RWPE1 (cell line): ENCODE measurements around the gene CCDC90B.

Experiments
- CTCF ChIA-PET: fragments of 350-600 bp; sonication (Branson Sonifier 250); formaldehyde crosslinking; extraction: SDS; loops from one replicate; lab custom pipeline; 2021; lab: Yijun Ruan, JAX
- POLR2A ChIA-PET: fragments of 400-600 bp; formaldehyde crosslinking; extraction: SDS; loops from one replicate; lab custom pipeline; 2020; ENCODE audit warnings: antibody characterized with exemption; ENCODE audit not compliant: low non-redundant PET; lab: Yijun Ruan, JAX
- DNase-seq: peaks from one replicate; pipeline ENCODE4 v3.0.0; 2012; ENCODE audit warnings: low spot score
- H3K27ac ChIP-seq: fragments of 450-650 bp; 2 replicates; pipeline ENCODE4 v1.5.1; 2017
- TF ChIP-seq, protein P1 (sequence below): fragments of 450-650 bp; conservative IDR thresholded peaks from 2 replicates; pipeline ENCODE4 v1.5.1; 2017; ENCODE audit warnings: low read depth, mild to moderate bottlenecking

CCDC90B gene

DNA sequence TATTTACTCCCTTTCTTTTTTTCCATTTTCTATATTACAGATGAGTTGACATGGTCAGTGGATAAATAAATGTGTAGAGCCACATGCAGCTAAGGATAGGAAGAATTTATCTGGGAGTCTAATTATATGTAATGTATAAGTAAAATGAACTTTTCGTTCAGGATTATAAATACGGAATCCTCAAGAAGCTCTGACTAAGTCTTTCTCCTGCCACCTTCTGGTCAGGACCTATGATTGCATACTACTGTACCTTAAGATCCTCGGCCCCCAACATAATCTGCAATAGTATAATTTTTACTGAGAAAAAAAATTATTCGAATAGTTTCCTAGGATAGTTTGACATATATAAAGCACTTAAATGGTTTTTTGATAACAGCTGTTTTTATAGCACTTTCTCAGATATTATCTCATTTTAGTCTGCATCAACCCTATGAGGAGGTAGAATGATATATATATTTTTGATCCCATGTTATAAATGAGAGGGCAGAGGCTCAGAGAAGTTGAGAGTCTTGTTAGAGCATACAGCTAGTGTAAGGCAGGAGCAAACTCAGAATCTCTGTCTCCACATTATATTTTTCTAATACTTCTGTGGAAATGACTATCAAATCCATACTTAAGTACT lies 36.1 kb downstream of the CCDC90B start:
- CTCF ChIA-PET: interaction anchor here (0.6 to 1.6 kb wide), 16 partner anchors 11 to 684 kb away, joined by 3 to 13 read pairs (median 4); partner anchors contain the start of gene DDIAS
- peak; percentile 58 for DNase-seq
- POLR2A ChIA-PET: no interaction called here
- TF ChIP-seq, protein P1, sequence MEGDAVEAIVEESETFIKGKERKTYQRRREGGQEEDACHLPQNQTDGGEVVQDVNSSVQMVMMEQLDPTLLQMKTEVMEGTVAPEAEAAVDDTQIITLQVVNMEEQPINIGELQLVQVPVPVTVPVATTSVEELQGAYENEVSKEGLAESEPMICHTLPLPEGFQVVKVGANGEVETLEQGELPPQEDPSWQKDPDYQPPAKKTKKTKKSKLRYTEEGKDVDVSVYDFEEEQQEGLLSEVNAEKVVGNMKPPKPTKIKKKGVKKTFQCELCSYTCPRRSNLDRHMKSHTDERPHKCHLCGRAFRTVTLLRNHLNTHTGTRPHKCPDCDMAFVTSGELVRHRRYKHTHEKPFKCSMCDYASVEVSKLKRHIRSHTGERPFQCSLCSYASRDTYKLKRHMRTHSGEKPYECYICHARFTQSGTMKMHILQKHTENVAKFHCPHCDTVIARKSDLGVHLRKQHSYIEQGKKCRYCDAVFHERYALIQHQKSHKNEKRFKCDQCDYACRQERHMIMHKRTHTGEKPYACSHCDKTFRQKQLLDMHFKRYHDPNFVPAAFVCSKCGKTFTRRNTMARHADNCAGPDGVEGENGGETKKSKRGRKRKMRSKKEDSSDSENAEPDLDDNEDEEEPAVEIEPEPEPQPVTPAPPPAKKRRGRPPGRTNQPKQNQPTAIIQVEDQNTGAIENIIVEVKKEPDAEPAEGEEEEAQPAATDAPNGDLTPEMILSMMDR: peak; percentile 77
- no peak overlapping the region for H3K27ac ChIP-seq

- TF ChIP-seq, protein P1: no peak
- no peak overlapping the region for H3K27ac ChIP-seq
- DNase-seq: no peak
- CTCF ChIA-PET: interaction anchor here (0.6 to 1.6 kb wide), 10 partner anchors 11 to 684 kb away, joined by 3 to 13 read pairs (median 5); partner anchors contain the start of gene DDIAS
- POLR2A ChIA-PET: no interaction called here
These were observed 36.7 kb downstream of the CCDC90B start for GRCh38 chr11:83249445-83249844.

- TF ChIP-seq, protein P1: peak; percentile 67
- peak; percentile 60 for DNase-seq
- ChIA-PET CTCF (no interaction called here), POLR2A (no interaction called here)
- H3K27ac ChIP-seq: no peak overlapping the region
These were observed 44.7 kb downstream of the CCDC90B start for GRCh38 chr11:83241291-83241946.

GRCh38 chr11:83238111-83238510 lies 48.1 kb downstream of the CCDC90B start:
- TF ChIP-seq, protein P1: no peak
- H3K27ac ChIP-seq: no peak overlapping the region
- DNase-seq: no peak
- POLR2A ChIA-PET: no interaction called here
- CTCF ChIA-PET: interaction anchor here (2.3 kb wide), 1 partner anchor 12 kb away, joined by 11 read pairs; no protein-coding TSS in a partner anchor

DNA sequence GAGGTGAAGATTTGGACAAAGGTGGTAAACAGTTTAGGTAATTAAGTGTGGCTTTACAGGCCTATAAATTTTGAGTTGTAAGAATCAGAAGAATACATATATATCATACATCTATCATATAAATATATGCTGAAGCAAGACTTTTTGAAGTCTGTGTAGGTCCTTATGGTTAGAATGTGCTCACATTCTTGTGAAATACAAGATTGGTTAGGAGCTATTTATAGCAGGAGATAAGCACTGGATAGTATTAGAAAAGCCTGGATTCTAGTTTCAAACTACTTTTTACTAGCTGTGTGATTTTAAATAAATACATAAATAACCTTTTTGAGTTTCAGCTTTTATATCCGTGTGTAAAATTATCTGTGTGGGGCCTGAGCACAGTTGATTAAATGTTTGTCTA lies 50.3 kb downstream of the CCDC90B start:
- H3K27ac ChIP-seq: no peak overlapping the region
- DNase-seq: no peak
- POLR2A ChIA-PET: no interaction called here
- CTCF ChIA-PET: interaction anchor here (1.3 kb wide), 1 partner anchor 14 kb away, joined by 5 read pairs; no protein-coding TSS in a partner anchor
- TF ChIP-seq, protein P1: no peak

GRCh38 chr11:83223457-83223856 lies 62.7 kb downstream of the CCDC90B start:
- POLR2A ChIA-PET: no interaction called here
- CTCF ChIA-PET: interaction anchor here (0.6 kb wide), 2 partner anchors 237 to 1098 kb away, joined by 3 to 7 read pairs; no protein-coding TSS in a partner anchor
- H3K27ac ChIP-seq: no peak overlapping the region
- TF ChIP-seq, protein P1: no peak
- DNase-seq: no peak
